Measurements from ENCODE around the gene ANO9.
"Not testable (repeated sequence)": the region's sequence is repeated elsewhere in the genome, so short reads cannot be mapped to it uniquely, and the experiment has no call there.

Gene ANO9

DNA sequence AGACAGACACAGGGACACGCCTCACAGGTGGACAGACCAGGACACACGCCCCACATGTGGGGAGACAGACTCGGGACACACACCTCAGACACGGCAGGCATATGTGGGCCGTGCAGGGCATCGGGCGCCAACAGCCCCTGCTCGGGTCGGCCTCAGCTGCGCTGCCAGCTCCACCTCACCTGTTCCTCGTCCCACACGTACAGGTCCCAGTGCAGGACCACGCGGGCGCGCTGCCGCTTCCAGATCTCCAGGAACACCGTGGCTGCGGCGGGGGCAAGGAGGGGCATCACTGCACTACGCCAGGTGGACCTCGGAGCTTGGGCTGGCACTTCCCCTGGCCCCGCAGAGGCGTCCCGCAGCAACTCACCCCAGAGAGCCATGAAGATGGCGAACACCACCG, 12.4 kb downstream of the ANO9 start:
- H3K4me3 ChIP-seq, result no peak overlapping the region
- no peaks in the 10 kb centered on the region for H3K9me3 ChIP-seq (ENCODE audit: low read depth, low read length)
- TF ChIP-seq POLR2AphosphoS5 (IDR thresholded peaks at IDR 0.05; ENCODE audit: borderline replicate concordance, low read depth, low read length) (no peak), FOXP2 (optimal IDR thresholded peaks at IDR 0.05; ENCODE audit: control extremely low read depth, extremely low read length, insufficient read depth) (no peak), EZH2 (IDR thresholded peaks at IDR 0.05) (no peak)
- no peak overlapping the region for H3K27ac ChIP-seq
- DNase-seq (ENCODE audit: low read depth, low spot score), result no peak
- no peaks in the 10 kb centered on the region for H3K36me3 ChIP-seq (ENCODE audit: insufficient read depth, low read length)
- no peak overlapping the region for H3K9ac ChIP-seq (ENCODE audit: insufficient read length)

DNA sequence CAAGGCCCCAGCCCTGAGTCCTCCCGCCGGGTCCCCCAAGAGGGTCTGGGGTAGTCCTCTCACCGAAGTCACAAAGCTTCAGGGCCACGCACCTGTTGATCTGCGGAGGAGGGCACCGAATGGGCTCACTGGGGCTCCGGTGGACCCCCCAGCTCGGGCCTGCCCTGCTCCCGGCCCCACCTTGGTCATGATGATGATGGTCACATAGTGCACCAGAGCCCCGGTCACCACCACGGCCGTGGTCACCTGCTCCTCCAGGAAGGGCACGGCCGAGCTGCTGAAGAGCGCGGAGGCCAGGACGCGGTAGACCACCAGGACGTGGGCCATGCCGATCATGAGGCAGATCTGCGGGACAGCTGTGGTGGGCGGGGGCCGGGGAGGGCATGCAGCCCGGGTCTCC, 13.5 kb downstream of the ANO9 start:
- Histone ChIP-seq H3K9me3 (ENCODE audit: low read depth, low read length) (no peaks in the 10 kb centered on the region), H3K36me3 (ENCODE audit: insufficient read depth, low read length) (no peaks in the 10 kb centered on the region), H3K4me3 (no peak overlapping the region), H3K9ac (ENCODE audit: insufficient read length) (no peak overlapping the region), H3K27ac (no peak overlapping the region)
- no peak for TF ChIP-seq EZH2 (IDR thresholded peaks at IDR 0.05)
- no peak for TF ChIP-seq POLR2AphosphoS5 (IDR thresholded peaks at IDR 0.05; ENCODE audit: borderline replicate concordance, low read depth, low read length)
- no peak for TF ChIP-seq FOXP2 (optimal IDR thresholded peaks at IDR 0.05; ENCODE audit: control extremely low read depth, extremely low read length, insufficient read depth)
- no peak for DNase-seq (ENCODE audit: low read depth, low spot score)

DNA sequence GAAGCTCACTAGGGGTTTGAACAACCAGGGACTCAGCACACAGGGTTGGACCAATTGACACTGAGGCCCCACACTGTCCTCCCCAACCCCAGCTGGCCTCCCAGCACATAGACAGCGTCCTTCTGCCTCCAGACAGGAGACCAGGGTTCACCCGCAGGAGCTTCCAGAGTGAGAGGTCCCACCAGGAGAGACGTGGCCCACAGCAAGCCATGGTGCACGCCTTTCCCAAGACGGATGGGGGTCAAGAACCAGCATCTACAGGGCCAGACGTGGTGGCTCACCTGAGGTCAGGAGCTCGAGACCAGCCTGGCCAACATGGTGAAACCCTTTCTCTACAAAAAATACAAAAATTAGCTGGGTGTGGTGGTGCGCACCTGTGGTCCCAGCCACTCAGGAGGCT, 15.0 kb downstream of the ANO9 start:
- Histone ChIP-seq H3K4me3 (no peak overlapping the region), H3K9ac (ENCODE audit: insufficient read length) (no peak overlapping the region), H3K9me3 (ENCODE audit: low read depth, low read length) (no peaks in the 10 kb centered on the region), H3K27ac (no peak overlapping the region), H3K36me3 (ENCODE audit: insufficient read depth, low read length) (no peaks in the 10 kb centered on the region)
- DNase-seq (ENCODE audit: low read depth, low spot score), result no peak
- TF ChIP-seq POLR2AphosphoS5 (IDR thresholded peaks at IDR 0.05; ENCODE audit: borderline replicate concordance, low read depth, low read length) (no peak), EZH2 (IDR thresholded peaks at IDR 0.05) (no peak)

DNA sequence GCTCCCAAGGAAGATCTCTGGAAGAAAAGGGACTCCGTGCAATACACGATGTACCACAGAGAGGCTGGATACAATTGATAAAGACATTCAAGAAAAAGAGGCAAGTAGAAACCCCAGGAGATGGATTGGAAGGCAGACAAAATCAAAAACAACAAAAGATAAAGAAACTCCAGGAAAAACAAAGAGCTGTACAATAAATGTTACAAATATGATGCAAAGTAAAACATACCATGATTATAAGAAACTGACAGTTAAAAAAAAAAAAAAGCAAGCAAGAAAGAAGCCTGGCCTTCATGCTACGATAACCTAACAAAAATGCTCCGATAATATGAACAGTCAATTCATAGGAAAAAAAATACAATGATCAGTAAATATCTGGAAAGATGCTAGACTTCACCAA, 16.5 kb downstream of the ANO9 start:
- no peak overlapping the region for H3K27ac ChIP-seq
- no peak overlapping the region for H3K4me3 ChIP-seq
- no peaks in the 10 kb centered on the region for H3K36me3 ChIP-seq (ENCODE audit: insufficient read depth, low read length)
- H3K9me3 ChIP-seq (ENCODE audit: low read depth, low read length), result no peaks in the 10 kb centered on the region
- DNase-seq (ENCODE audit: low read depth, low spot score), result no peak
- H3K9ac ChIP-seq (ENCODE audit: insufficient read length), result no peak overlapping the region
- TF ChIP-seq FOXP2 (optimal IDR thresholded peaks at IDR 0.05; ENCODE audit: control extremely low read depth, extremely low read length, insufficient read depth) (no peak), EZH2 (IDR thresholded peaks at IDR 0.05) (no peak), POLR2AphosphoS5 (IDR thresholded peaks at IDR 0.05; ENCODE audit: borderline replicate concordance, low read depth, low read length) (no peak)

DNA sequence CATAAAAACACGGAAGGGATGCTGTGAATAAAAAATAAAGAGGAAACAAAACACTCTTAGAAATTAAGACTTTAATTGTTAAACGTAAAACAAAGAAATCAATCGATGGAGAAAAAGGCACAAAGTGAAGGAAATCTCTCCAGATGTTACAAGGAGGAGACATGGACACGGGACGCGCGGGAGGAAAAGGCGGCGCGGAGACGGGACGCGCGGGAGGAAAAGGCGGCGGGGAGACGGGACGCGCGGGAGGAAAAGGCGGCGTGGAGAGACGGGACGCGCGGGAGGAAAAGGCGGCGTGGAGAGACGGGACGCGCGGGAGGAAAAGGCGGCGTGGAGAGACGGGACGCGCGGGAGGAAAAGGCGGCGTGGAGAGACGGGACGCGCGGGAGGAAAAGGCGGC, 17.0 kb downstream of the ANO9 start:
- H3K9me3 ChIP-seq (ENCODE audit: low read depth, low read length); H3K4me3 ChIP-seq; H3K27ac ChIP-seq; DNase-seq (ENCODE audit: low read depth, low spot score); H3K36me3 ChIP-seq (ENCODE audit: insufficient read depth, low read length); H3K9ac ChIP-seq (ENCODE audit: insufficient read length): not testable (repeated sequence)

DNA sequence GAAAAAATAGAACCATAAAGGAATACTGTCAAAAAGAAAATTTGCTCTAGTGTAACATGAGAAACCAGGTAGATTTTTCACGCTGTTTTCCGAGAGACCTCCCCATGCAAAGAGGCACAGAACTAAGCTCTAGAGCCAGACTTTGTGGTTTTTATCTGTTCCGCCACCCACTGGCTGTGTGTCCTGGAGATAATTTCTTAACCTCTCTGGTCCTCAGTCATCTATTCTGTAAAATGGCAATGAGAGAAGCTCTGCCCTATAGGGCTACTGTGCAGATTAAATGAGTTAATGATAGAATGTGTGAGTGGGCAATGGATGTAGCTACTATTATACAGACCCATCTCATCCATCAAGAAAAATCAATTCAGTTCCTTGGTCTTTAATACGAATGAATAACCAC, 17.6 kb downstream of the ANO9 start:
- no peak for TF ChIP-seq FOXP2 (optimal IDR thresholded peaks at IDR 0.05; ENCODE audit: control extremely low read depth, extremely low read length, insufficient read depth)
- TF ChIP-seq EZH2 (IDR thresholded peaks at IDR 0.05), result no peak
- TF ChIP-seq POLR2AphosphoS5 (IDR thresholded peaks at IDR 0.05; ENCODE audit: borderline replicate concordance, low read depth, low read length), result no peak
- Histone ChIP-seq H3K36me3 (ENCODE audit: insufficient read depth, low read length) (no peaks in the 10 kb centered on the region), H3K9ac (ENCODE audit: insufficient read length) (no peak overlapping the region), H3K9me3 (ENCODE audit: low read depth, low read length) (no peaks in the 10 kb centered on the region), H3K4me3 (no peak overlapping the region), H3K27ac (no peak overlapping the region)
- DNase-seq (ENCODE audit: low read depth, low spot score), result no peak

DNA sequence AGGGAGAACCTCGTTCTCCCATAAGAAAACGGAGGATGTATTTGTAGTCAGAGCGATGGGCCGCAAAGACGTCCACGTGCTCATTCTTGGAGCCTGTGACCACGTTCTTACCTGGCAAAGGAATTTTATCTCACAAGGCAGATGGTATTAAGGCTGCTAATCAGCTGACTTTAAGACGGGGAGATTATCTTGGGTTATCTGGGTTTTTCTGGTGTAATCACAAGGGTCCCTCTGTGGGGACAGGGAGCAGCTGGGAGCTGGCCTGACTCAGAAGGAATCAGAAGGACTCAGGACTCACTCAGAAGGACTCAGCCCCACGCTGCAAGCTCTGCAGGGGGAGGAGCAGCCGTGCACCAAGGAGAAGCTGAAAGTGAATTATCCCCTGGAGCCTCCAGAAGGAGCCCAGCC, 19.6 kb downstream of the ANO9 start:
- Histone ChIP-seq H3K27ac (no peak overlapping the region), H3K4me3 (no peak overlapping the region), H3K36me3 (ENCODE audit: insufficient read depth, low read length) (no peaks in the 10 kb centered on the region), H3K9ac (ENCODE audit: insufficient read length) (no peak overlapping the region), H3K9me3 (ENCODE audit: low read depth, low read length) (no peaks in the 10 kb centered on the region)
- TF ChIP-seq POLR2AphosphoS5 (IDR thresholded peaks at IDR 0.05; ENCODE audit: borderline replicate concordance, low read depth, low read length) (no peak), EZH2 (IDR thresholded peaks at IDR 0.05) (no peak), FOXP2 (optimal IDR thresholded peaks at IDR 0.05; ENCODE audit: control extremely low read depth, extremely low read length, insufficient read depth) (no peak)
- no peak for DNase-seq (ENCODE audit: low read depth, low spot score)

DNA sequence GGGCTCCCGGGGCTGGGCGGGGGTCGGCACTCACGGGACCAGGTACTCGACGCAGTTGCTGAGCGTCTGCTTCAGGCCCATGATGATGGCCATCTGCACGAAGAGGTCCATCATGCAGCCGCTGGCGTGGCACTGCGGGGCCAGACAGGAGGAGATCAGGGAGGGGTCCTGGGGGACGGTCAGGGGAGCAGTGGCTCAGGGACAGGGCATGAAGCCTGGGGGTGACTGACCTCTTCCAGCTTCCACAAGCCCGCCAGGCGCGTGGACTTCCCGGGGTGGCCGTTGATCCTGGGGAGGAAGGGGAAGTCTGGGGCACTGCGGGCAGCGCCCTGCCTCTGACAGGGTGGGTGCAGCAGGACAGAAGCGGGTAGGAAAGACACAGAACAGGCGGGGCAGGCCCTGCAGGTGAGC, 20.9 kb downstream of the ANO9 start:
- H3K36me3 ChIP-seq (ENCODE audit: insufficient read depth, low read length), result no peaks in the 10 kb centered on the region
- no peak overlapping the region for H3K27ac ChIP-seq
- DNase-seq (ENCODE audit: low read depth, low spot score), result no peak
- H3K9ac ChIP-seq (ENCODE audit: insufficient read length), result no peak overlapping the region
- no peaks in the 10 kb centered on the region for H3K9me3 ChIP-seq (ENCODE audit: low read depth, low read length)
- TF ChIP-seq POLR2AphosphoS5 (IDR thresholded peaks at IDR 0.05; ENCODE audit: borderline replicate concordance, low read depth, low read length) (no peak), FOXP2 (optimal IDR thresholded peaks at IDR 0.05; ENCODE audit: control extremely low read depth, extremely low read length, insufficient read depth) (no peak), EZH2 (IDR thresholded peaks at IDR 0.05) (no peak)
- no peak overlapping the region for H3K4me3 ChIP-seq

DNA sequence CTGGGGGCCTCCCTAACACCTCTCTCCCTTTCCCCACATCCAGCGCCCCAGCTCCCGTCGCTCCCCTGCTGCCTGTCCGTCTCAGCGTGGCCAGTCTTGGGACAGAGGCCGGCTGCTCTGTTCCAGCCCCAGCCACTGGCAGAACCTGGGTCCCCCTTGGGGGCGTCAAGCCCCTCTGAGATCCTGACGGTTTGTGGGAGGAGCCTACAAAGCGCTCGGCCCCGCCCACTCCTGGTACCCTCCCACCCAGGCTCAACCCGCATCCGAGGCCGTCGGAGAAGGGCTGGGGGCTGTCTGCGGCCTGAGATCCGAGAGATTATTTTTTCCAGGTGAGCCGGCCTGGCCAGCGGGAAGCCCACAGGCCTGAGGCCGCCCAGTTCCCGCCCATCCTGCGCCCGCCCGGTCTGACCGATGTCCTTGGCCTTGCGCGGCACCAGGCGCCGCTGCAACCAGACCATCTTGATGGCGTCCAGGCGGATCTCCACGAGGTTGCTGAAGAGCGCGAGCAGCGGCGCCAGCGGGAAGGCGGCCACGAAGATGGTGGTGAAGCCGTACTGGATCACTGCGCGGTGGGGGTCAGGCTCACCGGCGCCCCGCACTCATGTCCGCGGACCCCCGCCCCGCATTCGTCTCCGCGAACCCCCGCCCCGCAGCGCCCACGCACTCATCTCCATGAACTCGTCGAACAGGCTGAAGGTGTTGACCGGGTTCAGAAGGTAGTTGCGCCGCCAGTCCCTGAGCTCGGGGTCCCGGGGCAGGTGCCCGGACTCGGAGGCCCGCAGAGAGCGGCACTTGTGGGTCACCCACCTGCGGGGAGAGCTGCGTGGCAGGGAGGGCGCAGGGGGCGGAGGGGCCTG, 21.5 kb downstream of the ANO9 start:
- no peak overlapping the region for H3K9ac ChIP-seq (ENCODE audit: insufficient read length)
- DNase-seq (ENCODE audit: low read depth, low spot score), result no peak
- H3K27ac ChIP-seq, result no peak overlapping the region
- H3K36me3 ChIP-seq (ENCODE audit: insufficient read depth, low read length), result no peaks in the 10 kb centered on the region
- no peaks in the 10 kb centered on the region for H3K9me3 ChIP-seq (ENCODE audit: low read depth, low read length)
- no peak overlapping the region for H3K4me3 ChIP-seq
- TF ChIP-seq EZH2 (IDR thresholded peaks at IDR 0.05) (no peak), POLR2AphosphoS5 (IDR thresholded peaks at IDR 0.05; ENCODE audit: borderline replicate concordance, low read depth, low read length) (no peak), FOXP2 (optimal IDR thresholded peaks at IDR 0.05; ENCODE audit: control extremely low read depth, extremely low read length, insufficient read depth) (no peak)

Measured in SK-N-MC (cell line).